Stimulated activated memory B cell treated with anti-CD40 and anti-IgM and Interleukin-4, amounts not matched to agents 10 μg/mL and 1 μg/mL and 100 μg/mL, for 72 hours (primary cell): ENCODE results near the gene SIGMAR1.

ENCODE experiments used
- ATAC-seq: fragments of 150-1000 bp; cut with Tn5 transposase; 2 replicates; pipeline ENCODE4 v1.10.0; 2021
- H3K27ac Mint-ChIP-seq: one replicate; pipeline ENCODE4 v1.8.0; 2022; ENCODE audit warnings: mild to moderate bottlenecking, mixed read lengths
- H3K27me3 Mint-ChIP-seq: one replicate; pipeline ENCODE4 v1.8.0; 2022; ENCODE audit warnings: mixed read lengths
- H3K36me3 Mint-ChIP-seq: one replicate; pipeline ENCODE4 v1.8.0; 2022; ENCODE audit warnings: mixed read lengths
- H3K4me1 Mint-ChIP-seq: one replicate; pipeline ENCODE4 v1.8.0; 2022; ENCODE audit warnings: mixed read lengths
- H3K4me3 Mint-ChIP-seq: one replicate; pipeline ENCODE4 v1.8.0; 2022; ENCODE audit warnings: mild to moderate bottlenecking, moderate library complexity, mixed read lengths
- H3K9me3 Mint-ChIP-seq: one replicate; pipeline ENCODE4 v1.8.0; 2022; ENCODE audit warnings: mixed read lengths

Gene SIGMAR1

GRCh38 chr9:34663303-34663605 is 25.7 kb upstream of the SIGMAR1 start:
- Mint-ChIP-seq H3K27ac (no peak overlapping the region), H3K9me3 (no peaks in the 10 kb centered on the region), H3K36me3 (peaks cover 17% of the 10 kb centered on the region), H3K4me3 (no peak overlapping the region), H3K27me3 (no peaks in the 10 kb centered on the region), H3K4me1 (peaks cover 19% of the 10 kb centered on the region)
- ATAC-seq: no peak

GRCh38 chr9:34662526-34663302 is 25.1 kb upstream of the SIGMAR1 start, which contains the start of gene CCL27:
Gene CCL27, minus strand, starts transcription at chr9:34662657. Its CDS starts 24 bp downstream, at chr9:34662633.
- Mint-ChIP-seq H3K4me1 (peaks cover 19% of the 10 kb centered on the region), H3K27ac (no peak within 1 kb of the TSS), H3K36me3 (peaks cover 17% of the 10 kb centered on the region), H3K9me3 (no peaks in the 10 kb centered on the region), H3K27me3 (no peaks in the 10 kb centered on the region), H3K4me3 (no peak within 1 kb of the TSS)
- no peak for ATAC-seq

- Mint-ChIP-seq H3K27ac (no peak overlapping the region), H3K36me3 (peaks cover 17% of the 10 kb centered on the region), H3K4me3 (no peak overlapping the region), H3K4me1 (peaks cover 9% of the 10 kb centered on the region), H3K27me3 (no peaks in the 10 kb centered on the region), H3K9me3 (no peaks in the 10 kb centered on the region)
- ATAC-seq: no peak
Measured at GRCh38 chr9:34659592-34660253, 22.1 kb upstream of the SIGMAR1 start.

GRCh38 chr9:34658461-34658860 is 20.9 kb upstream of the SIGMAR1 start:
- Mint-ChIP-seq H3K4me3 (no peak overlapping the region), H3K27me3 (no peaks in the 10 kb centered on the region), H3K27ac (no peak overlapping the region), H3K36me3 (peaks cover 17% of the 10 kb centered on the region), H3K9me3 (no peaks in the 10 kb centered on the region), H3K4me1 (no peaks in the 10 kb centered on the region)
- ATAC-seq: no peak

GRCh38 chr9:34656992-34657391 is 19.4 kb upstream of the SIGMAR1 start:
- no peaks in the 10 kb centered on the region for H3K9me3 Mint-ChIP-seq
- H3K27ac Mint-ChIP-seq: no peak overlapping the region
- ATAC-seq: no peak
- peaks cover 17% of the 10 kb centered on the region for H3K36me3 Mint-ChIP-seq
- H3K4me1 Mint-ChIP-seq: peaks cover 13% of the 10 kb centered on the region
- no peak overlapping the region for H3K4me3 Mint-ChIP-seq
- no peaks in the 10 kb centered on the region for H3K27me3 Mint-ChIP-seq

GRCh38 chr9:34655394-34655793 is 17.8 kb upstream of the SIGMAR1 start:
- H3K27me3 Mint-ChIP-seq: no peaks in the 10 kb centered on the region
- H3K27ac Mint-ChIP-seq: no peak overlapping the region
- H3K4me1 Mint-ChIP-seq: peaks cover 23% of the 10 kb centered on the region
- H3K4me3 Mint-ChIP-seq: no peak overlapping the region
- H3K36me3 Mint-ChIP-seq: peaks cover 4% of the 10 kb centered on the region
- no peaks in the 10 kb centered on the region for H3K9me3 Mint-ChIP-seq
- no peak for ATAC-seq

GRCh38 chr9:34654323-34655051 is 16.9 kb upstream of the SIGMAR1 start:
- no peak overlapping the region for H3K27ac Mint-ChIP-seq
- no peaks in the 10 kb centered on the region for H3K27me3 Mint-ChIP-seq
- H3K9me3 Mint-ChIP-seq: no peaks in the 10 kb centered on the region
- no peak for ATAC-seq
- no peak overlapping the region for H3K4me3 Mint-ChIP-seq
- peaks cover 23% of the 10 kb centered on the region for H3K4me1 Mint-ChIP-seq
- peaks cover 4% of the 10 kb centered on the region for H3K36me3 Mint-ChIP-seq

GRCh38 chr9:34653151-34654072 is 15.8 kb upstream of the SIGMAR1 start:
- Mint-ChIP-seq H3K4me3 (no peak overlapping the region), H3K27me3 (no peaks in the 10 kb centered on the region), H3K4me1 (peaks cover 29% of the 10 kb centered on the region), H3K9me3 (no peaks in the 10 kb centered on the region), H3K27ac (no peak overlapping the region), H3K36me3 (peaks cover 13% of the 10 kb centered on the region)
- ATAC-seq: no peak

- Mint-ChIP-seq H3K27me3 (no peaks in the 10 kb centered on the region), H3K36me3 (peaks cover 15% of the 10 kb centered on the region), H3K27ac (no peak overlapping the region), H3K4me1 (peaks cover 37% of the 10 kb centered on the region), H3K9me3 (no peaks in the 10 kb centered on the region), H3K4me3 (no peak overlapping the region)
- no peak for ATAC-seq
Measured at GRCh38 chr9:34652602-34653000, 15.0 kb upstream of the SIGMAR1 start.

- H3K4me1 Mint-ChIP-seq: peaks cover 42% of the 10 kb centered on the region
- H3K9me3 Mint-ChIP-seq: no peaks in the 10 kb centered on the region
- H3K27ac Mint-ChIP-seq: no peak within 1 kb of the TSS
- no peak within 1 kb of the TSS for H3K4me3 Mint-ChIP-seq
- ATAC-seq: peak; percentile 40
- peaks cover 15% of the 10 kb centered on the region for H3K36me3 Mint-ChIP-seq
- no peaks in the 10 kb centered on the region for H3K27me3 Mint-ChIP-seq
Measured at GRCh38 chr9:34651876-34652601, 14.5 kb upstream of the SIGMAR1 start, which contains the start of gene IL11RA. Gene IL11RA, plus strand, starts transcription at chr9:34652185. Its CDS starts 3,033 bp downstream, at chr9:34655218.

GRCh38 chr9:34651321-34651720 is 13.7 kb upstream of the SIGMAR1 start:
- H3K27me3 Mint-ChIP-seq: no peaks in the 10 kb centered on the region
- no peak overlapping the region for H3K4me3 Mint-ChIP-seq
- no peak for ATAC-seq
- H3K36me3 Mint-ChIP-seq: peaks cover 15% of the 10 kb centered on the region
- peaks cover 44% of the 10 kb centered on the region for H3K4me1 Mint-ChIP-seq
- no peak overlapping the region for H3K27ac Mint-ChIP-seq
- no peaks in the 10 kb centered on the region for H3K9me3 Mint-ChIP-seq

- Mint-ChIP-seq H3K9me3 (no peaks in the 10 kb centered on the region), H3K27ac (no peak overlapping the region), H3K36me3 (peaks cover 15% of the 10 kb centered on the region), H3K4me3 (no peak overlapping the region), H3K27me3 (no peaks in the 10 kb centered on the region), H3K4me1 (peaks cover 48% of the 10 kb centered on the region)
- ATAC-seq: no peak
Measured at GRCh38 chr9:34650816-34651215, 13.2 kb upstream of the SIGMAR1 start.

GRCh38 chr9:34648673-34649072 is 11.1 kb upstream of the SIGMAR1 start:
- Mint-ChIP-seq H3K4me3 (no peak overlapping the region), H3K4me1 (peaks cover 49% of the 10 kb centered on the region), H3K9me3 (no peaks in the 10 kb centered on the region), H3K27ac (no peak overlapping the region), H3K36me3 (peaks cover 15% of the 10 kb centered on the region), H3K27me3 (no peaks in the 10 kb centered on the region)
- no peak for ATAC-seq

GRCh38 chr9:34647651-34648050 is 10.1 kb upstream of the SIGMAR1 start:
- peak overlapping the region; percentile 87 for H3K4me3 Mint-ChIP-seq
- H3K4me1 Mint-ChIP-seq: peaks cover 42% of the 10 kb centered on the region
- ATAC-seq: no peak
- H3K27ac Mint-ChIP-seq: peak overlapping the region; percentile 88
- H3K9me3 Mint-ChIP-seq: no peaks in the 10 kb centered on the region
- H3K27me3 Mint-ChIP-seq: no peaks in the 10 kb centered on the region
- peaks cover 15% of the 10 kb centered on the region for H3K36me3 Mint-ChIP-seq
